A549 treated with AZD2906 at 1 μM for 4 hours (cell line): ENCODE results near the gene SLITRK5. TPM values are rescaled to one million over a fixed set of nuclear protein-coding genes. Genes with fewer than 3 reads are reported as not detected.

Source experiments
- total RNA-seq: library from RNA; stranded (reverse); fragments of 200-300 nt; extraction: Qiagen RNA extraction; gene quantifications from 5 replicates; pipeline ENCODE4 v1.2.3, GENCODE V29; 2022

The SLITRK5 gene
- total RNA-seq = 0.51 to 0.63 TPM (median 0.57 TPM) in 5 replicates

GRCh38 chr13:87671031-87671752 lies at the start of gene SLITRK5:
Gene SLITRK5 (plus strand): TSS chr13:87671371. CDS start chr13:87675389, 4,018 bp downstream.

